ENCODE data around the gene MYLK4. TPM values are rescaled to one million over a fixed set of nuclear protein-coding genes. Genes with fewer than 3 reads are reported as not detected.

The MYLK4 gene
- total and polyA plus RNA-seq, 2 of the 13 experiments (the other 11 are each of a cell fraction or from before 2014, with no cell fraction given), result 0.26 to 0.29 TPM

DNA sequence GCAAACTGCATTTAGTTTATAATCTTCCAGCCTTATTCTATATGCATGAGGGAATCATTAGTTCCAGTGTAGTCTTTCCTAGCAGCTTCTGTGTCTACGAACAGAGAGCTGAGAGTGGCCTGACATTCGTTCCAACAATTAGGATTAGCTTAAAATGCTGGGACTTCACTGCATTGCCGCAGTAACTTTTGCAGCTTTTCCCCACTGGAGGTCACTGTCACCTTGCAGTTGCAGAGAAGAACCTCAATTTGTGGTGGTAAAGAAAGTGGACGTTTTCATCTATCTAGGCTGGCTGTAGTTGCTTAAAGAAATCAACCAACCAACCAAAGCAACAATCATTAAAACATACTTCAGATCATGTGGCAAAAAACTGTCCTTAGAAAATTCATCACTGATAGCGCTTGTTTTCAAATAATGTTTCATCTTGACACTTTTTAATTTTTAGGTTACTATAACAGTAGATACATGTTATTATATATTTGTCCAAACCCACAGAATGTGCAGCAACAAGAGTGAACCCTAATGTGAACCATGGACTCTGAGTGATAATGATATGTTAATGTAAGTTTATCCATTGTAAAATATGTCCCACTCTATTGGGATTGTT is 12.2 kb downstream of the MYLK4 start (continued):
- TF ChIP-seq ZBTB43 (CRISPR knock-in tag; conservative IDR thresholded peaks at IDR 0.05) (no peak), CBFB (CRISPR knock-in tag; IDR thresholded peaks at IDR 0.05) (no peak), MTA1 (CRISPR knock-in tag; IDR thresholded peaks at IDR 0.05; ENCODE audit: borderline replicate concordance) (no peak), YY1 (IDR thresholded peaks at IDR 0.05; ENCODE audit: insufficient read depth, insufficient replicate concordance, low read depth, low read length) (no peak), NONO (IDR thresholded peaks at IDR 0.05) (no peak), NONO (CRISPR knock-in tag; conservative IDR thresholded peaks at IDR 0.05) (no peak), ZNF704 (CRISPR knock-in tag; IDR thresholded peaks at IDR 0.05; ENCODE audit: borderline replicate concordance) (no peak), SNRNP70 (IDR thresholded peaks at IDR 0.05; ENCODE audit: low read depth, low read length) (no peak), RXRB (CRISPR knock-in tag; IDR thresholded peaks at IDR 0.05; ENCODE audit: borderline replicate concordance) (peak; percentile 24; the same call in 1 of the 2 replicates), TFE3 (CRISPR knock-in tag; IDR thresholded peaks at IDR 0.05) (no peak), ETV6 (CRISPR knock-in tag; conservative IDR thresholded peaks at IDR 0.05) (no peak), GPN1 (CRISPR knock-in tag; IDR thresholded peaks at IDR 0.05; ENCODE audit: borderline replicate concordance) (no peak), ZNF275 (CRISPR knock-in tag; IDR thresholded peaks at IDR 0.05; ENCODE audit: borderline replicate concordance) (no peak), ZNF777 (CRISPR knock-in tag; IDR thresholded peaks at IDR 0.05) (no peak), HMGXB4 (CRISPR knock-in tag; IDR thresholded peaks at IDR 0.05; ENCODE audit: borderline replicate concordance in 1 of 2, low read depth in 1 of 2) (peak; percentile 38; a peak in 2 of 4 replicates), THAP11 (CRISPR knock-in tag; IDR thresholded peaks at IDR 0.05) (peak; percentile 46; the same call in 1 of the 2 replicates), SMAD9 (CRISPR knock-in tag; IDR thresholded peaks at IDR 0.05) (no peak), ZNF354B (CRISPR knock-in tag; IDR thresholded peaks at IDR 0.05) (no peak), SSRP1 (CRISPR knock-in tag; IDR thresholded peaks at IDR 0.05) (no peak)
- TF ChIP-seq, protein P1, sequence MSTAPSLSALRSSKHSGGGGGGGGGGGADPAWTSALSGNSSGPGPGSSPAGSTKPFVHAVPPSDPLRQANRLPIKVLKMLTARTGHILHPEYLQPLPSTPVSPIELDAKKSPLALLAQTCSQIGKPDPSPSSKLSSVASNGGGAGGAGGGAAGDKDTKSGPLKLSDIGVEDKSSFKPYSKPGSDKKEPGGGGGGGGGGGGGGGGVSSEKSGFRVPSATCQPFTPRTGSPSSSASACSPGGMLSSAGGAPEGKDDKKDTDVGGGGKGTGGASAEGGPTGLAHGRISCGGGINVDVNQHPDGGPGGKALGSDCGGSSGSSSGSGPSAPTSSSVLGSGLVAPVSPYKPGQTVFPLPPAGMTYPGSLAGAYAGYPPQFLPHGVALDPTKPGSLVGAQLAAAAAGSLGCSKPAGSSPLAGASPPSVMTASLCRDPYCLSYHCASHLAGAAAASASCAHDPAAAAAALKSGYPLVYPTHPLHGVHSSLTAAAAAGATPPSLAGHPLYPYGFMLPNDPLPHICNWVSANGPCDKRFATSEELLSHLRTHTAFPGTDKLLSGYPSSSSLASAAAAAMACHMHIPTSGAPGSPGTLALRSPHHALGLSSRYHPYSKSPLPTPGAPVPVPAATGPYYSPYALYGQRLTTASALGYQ (CRISPR knock-in tag; IDR thresholded peaks at IDR 0.05), result no peak
- TF ChIP-seq, protein P2, sequence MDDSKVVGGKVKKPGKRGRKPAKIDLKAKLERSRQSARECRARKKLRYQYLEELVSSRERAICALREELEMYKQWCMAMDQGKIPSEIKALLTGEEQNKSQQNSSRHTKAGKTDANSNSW (CRISPR knock-in tag; IDR thresholded peaks at IDR 0.05; ENCODE audit: borderline replicate concordance), result no peak

Data from HepG2 (cell line).